ENCODE results near the gene MRPL41. TPM values are rescaled to one million over a fixed set of nuclear protein-coding genes. Genes with fewer than 3 reads are reported as not detected.

MRPL41 gene
- total and polyA plus RNA-seq, 2 experiments from 2014 or later, result 32.8 to 146 TPM

DNA sequence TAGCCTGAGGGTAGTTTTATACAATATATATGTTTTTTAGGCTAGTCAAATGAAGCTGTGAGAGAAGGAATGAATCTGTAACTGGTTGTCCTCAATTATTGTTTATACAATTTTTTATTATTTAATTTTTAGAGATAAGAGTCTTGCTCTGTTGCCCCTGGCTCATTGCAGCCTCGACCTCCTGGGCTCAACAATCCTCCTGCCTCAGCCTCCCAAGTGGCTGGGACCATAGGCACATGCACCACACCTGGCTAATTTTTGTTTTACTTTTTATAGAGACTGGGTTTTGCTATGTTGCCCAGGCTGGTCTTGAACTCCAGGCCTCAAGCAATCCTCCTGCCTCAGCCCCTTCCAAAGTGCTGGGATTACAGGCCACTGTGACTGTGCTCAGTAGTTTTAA is 2.7 kb downstream of the MRPL41 start (continued):
- no peak for TF ChIP-seq NANOG (IDR thresholded peaks at IDR 0.05; ENCODE audit: borderline replicate concordance)
- TF ChIP-seq STAT1 (IDR thresholded peaks at IDR 0.05; ENCODE audit: unreplicated experiment), result no peak
- TF ChIP-seq EZH2phosphoT487 (IDR thresholded peaks at IDR 0.05; ENCODE audit: unreplicated experiment), result no peak

DNA sequence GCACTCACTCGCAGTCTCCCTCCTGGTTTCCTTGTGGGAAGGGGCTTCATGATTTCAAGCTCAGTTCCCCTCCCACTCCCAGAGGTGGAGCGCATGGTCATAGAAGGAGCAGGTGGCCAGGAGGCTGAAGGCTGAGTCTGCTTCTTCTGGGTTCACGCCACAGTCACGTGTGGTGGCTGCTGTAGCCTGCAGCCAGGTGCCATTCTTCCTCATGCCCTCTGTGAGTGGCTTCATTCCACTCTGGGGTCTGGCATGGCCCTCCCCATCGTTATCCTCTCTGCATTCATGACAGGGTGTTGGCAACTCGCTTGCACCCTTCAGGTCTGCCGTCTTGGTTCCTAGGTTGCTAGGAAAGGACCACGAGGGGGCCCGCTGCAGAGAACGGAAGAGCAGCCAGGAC is 3.5 kb downstream of the MRPL41 start:
- H3K9me3 Mint-ChIP-seq, result no peaks in the 10 kb centered on the region
- Histone ChIP-seq H3K9me2 (ENCODE audit: insufficient read depth) (no peaks in the 10 kb centered on the region), H3K4me2 (no peak overlapping the region), H3K36me3 (ENCODE audit: insufficient read depth) (peaks cover 11% of the 10 kb centered on the region), H3K4me1 (ENCODE audit: insufficient read depth) (peaks cover 3% of the 10 kb centered on the region; the same call in 1 of the 2 replicates), H3K27me3 (ENCODE audit: insufficient read depth) (no peaks in the 10 kb centered on the region), H2AFZ (no peak overlapping the region), H3K27ac (ENCODE audit: low read depth) (no peak overlapping the region), H3K79me2 (replicated peaks; ENCODE audit: insufficient read depth) (no peaks in the 10 kb centered on the region), H3F3A (replicated peaks; ENCODE audit: low read depth) (peaks cover 27% of the 10 kb centered on the region), H4K20me1 (replicated peaks; ENCODE audit: insufficient read depth) (peaks cover 4% of the 10 kb centered on the region; the same call in 1 of the 2 replicates), H3K4me3 (no peak overlapping the region)
- TF ChIP-seq REST (IDR thresholded peaks at IDR 0.05; ENCODE audit: unreplicated experiment) (no peak), ETS1 (IDR thresholded peaks at IDR 0.05) (no peak), EZH2 (IDR thresholded peaks at IDR 0.05; ENCODE audit: low read depth, unreplicated experiment) (no peak), ZNF114 (CRISPR knock-in tag; IDR thresholded peaks at IDR 0.05) (no peak), POLR2AphosphoS5 (IDR thresholded peaks at IDR 0.05; ENCODE audit: low read depth) (no peak), CREB1 (CRISPR knock-in tag; IDR thresholded peaks at IDR 0.05; ENCODE audit: low read depth) (no peak), ZNF331 (CRISPR knock-in tag; IDR thresholded peaks at IDR 0.05; ENCODE audit: low read depth) (no peak), JUNB (IDR thresholded peaks at IDR 0.05; ENCODE audit: unreplicated experiment) (no peak), NANOG (IDR thresholded peaks at IDR 0.05; ENCODE audit: borderline replicate concordance) (no peak), EZH2phosphoT487 (IDR thresholded peaks at IDR 0.05; ENCODE audit: unreplicated experiment) (no peak), STAT1 (IDR thresholded peaks at IDR 0.05; ENCODE audit: unreplicated experiment) (no peak)
- TF ChIP-seq, protein P1, sequence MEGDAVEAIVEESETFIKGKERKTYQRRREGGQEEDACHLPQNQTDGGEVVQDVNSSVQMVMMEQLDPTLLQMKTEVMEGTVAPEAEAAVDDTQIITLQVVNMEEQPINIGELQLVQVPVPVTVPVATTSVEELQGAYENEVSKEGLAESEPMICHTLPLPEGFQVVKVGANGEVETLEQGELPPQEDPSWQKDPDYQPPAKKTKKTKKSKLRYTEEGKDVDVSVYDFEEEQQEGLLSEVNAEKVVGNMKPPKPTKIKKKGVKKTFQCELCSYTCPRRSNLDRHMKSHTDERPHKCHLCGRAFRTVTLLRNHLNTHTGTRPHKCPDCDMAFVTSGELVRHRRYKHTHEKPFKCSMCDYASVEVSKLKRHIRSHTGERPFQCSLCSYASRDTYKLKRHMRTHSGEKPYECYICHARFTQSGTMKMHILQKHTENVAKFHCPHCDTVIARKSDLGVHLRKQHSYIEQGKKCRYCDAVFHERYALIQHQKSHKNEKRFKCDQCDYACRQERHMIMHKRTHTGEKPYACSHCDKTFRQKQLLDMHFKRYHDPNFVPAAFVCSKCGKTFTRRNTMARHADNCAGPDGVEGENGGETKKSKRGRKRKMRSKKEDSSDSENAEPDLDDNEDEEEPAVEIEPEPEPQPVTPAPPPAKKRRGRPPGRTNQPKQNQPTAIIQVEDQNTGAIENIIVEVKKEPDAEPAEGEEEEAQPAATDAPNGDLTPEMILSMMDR (conservative IDR thresholded peaks at IDR 0.05; ENCODE audit: low read depth in 2 of 2), result no peak
- TF ChIP-seq, protein P2, sequence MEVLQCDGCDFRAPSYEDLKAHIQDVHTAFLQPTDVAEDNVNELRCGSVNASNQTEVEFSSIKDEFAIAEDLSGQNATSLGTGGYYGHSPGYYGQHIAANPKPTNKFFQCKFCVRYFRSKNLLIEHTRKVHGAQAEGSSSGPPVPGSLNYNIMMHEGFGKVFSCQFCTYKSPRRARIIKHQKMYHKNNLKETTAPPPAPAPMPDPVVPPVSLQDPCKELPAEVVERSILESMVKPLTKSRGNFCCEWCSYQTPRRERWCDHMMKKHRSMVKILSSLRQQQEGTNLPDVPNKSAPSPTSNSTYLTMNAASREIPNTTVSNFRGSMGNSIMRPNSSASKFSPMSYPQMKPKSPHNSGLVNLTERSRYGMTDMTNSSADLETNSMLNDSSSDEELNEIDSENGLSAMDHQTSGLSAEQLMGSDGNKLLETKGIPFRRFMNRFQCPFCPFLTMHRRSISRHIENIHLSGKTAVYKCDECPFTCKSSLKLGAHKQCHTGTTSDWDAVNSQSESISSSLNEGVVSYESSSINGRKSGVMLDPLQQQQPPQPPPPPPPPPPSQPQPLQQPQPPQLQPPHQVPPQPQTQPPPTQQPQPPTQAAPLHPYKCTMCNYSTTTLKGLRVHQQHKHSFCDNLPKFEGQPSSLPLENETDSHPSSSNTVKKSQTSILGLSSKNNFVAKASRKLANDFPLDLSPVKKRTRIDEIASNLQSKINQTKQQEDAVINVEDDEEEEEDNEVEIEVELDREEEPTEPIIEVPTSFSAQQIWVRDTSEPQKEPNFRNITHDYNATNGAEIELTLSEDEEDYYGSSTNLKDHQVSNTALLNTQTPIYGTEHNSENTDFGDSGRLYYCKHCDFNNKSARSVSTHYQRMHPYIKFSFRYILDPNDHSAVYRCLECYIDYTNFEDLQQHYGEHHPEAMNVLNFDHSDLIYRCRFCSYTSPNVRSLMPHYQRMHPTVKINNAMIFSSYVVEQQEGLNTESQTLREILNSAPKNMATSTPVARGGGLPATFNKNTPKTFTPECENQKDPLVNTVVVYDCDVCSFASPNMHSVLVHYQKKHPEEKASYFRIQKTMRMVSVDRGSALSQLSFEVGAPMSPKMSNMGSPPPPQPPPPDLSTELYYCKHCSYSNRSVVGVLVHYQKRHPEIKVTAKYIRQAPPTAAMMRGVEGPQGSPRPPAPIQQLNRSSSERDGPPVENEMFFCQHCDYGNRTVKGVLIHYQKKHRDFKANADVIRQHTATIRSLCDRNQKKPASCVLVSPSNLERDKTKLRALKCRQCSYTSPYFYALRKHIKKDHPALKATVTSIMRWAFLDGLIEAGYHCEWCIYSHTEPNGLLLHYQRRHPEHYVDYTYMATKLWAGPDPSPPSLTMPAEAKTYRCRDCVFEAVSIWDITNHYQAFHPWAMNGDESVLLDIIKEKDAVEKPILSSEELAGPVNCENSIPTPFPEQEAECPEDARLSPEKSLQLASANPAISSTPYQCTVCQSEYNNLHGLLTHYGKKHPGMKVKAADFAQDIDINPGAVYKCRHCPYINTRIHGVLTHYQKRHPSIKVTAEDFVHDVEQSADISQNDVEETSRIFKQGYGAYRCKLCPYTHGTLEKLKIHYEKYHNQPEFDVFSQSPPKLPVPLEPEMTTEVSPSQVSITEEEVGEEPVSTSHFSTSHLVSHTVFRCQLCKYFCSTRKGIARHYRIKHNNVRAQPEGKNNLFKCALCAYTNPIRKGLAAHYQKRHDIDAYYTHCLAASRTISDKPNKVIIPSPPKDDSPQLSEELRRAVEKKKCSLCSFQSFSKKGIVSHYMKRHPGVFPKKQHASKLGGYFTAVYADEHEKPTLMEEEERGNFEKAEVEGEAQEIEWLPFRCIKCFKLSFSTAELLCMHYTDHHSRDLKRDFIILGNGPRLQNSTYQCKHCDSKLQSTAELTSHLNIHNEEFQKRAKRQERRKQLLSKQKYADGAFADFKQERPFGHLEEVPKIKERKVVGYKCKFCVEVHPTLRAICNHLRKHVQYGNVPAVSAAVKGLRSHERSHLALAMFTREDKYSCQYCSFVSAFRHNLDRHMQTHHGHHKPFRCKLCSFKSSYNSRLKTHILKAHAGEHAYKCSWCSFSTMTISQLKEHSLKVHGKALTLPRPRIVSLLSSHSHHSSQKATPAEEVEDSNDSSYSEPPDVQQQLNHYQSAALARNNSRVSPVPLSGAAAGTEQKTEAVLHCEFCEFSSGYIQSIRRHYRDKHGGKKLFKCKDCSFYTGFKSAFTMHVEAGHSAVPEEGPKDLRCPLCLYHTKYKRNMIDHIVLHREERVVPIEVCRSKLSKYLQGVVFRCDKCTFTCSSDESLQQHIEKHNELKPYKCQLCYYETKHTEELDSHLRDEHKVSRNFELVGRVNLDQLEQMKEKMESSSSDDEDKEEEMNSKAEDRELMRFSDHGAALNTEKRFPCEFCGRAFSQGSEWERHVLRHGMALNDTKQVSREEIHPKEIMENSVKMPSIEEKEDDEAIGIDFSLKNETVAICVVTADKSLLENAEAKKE (CRISPR knock-in tag; IDR thresholded peaks at IDR 0.05), result no peak
- peaks cover 5% of the 10 kb centered on the region for H3K4me1 Mint-ChIP-seq
- DNase-seq (ENCODE audit: low spot score) (no peak), ATAC-seq (no peak)
- H3K27me3 Mint-ChIP-seq (ENCODE audit: insufficient read depth, low read depth, poor library complexity), result peaks cover 7% of the 10 kb centered on the region
- H3K36me3 Mint-ChIP-seq (ENCODE audit: low read depth), result peaks cover 60% of the 10 kb centered on the region
- H3K4me3 Mint-ChIP-seq, result no peak overlapping the region
- H3K27ac Mint-ChIP-seq, result no peak overlapping the region
